ENCODE results near the gene LRP1.

DNA sequence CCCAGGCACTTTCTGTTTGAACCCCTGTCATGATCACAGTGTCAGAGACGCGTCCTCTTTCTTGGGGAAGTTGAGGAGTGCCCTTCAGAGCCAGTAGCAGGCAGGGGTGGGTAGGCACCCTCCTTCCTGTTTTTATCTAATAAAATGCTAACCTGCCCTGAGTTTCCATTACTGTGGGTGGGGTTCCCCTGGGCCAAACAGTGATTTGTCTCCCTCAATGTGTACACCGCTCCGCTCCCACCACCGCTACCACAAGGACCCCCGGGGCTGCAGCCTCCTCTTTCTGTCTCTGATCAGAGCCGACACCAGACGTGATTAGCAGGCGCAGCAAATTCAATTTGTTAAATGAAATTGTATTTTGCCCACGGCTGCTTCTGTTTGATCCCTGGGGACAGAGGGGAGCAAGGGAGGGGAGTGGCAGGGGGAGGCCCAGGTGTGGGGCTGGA, 106.3 kb downstream of the LRP1 start:
- TF ChIP-seq, protein P1, sequence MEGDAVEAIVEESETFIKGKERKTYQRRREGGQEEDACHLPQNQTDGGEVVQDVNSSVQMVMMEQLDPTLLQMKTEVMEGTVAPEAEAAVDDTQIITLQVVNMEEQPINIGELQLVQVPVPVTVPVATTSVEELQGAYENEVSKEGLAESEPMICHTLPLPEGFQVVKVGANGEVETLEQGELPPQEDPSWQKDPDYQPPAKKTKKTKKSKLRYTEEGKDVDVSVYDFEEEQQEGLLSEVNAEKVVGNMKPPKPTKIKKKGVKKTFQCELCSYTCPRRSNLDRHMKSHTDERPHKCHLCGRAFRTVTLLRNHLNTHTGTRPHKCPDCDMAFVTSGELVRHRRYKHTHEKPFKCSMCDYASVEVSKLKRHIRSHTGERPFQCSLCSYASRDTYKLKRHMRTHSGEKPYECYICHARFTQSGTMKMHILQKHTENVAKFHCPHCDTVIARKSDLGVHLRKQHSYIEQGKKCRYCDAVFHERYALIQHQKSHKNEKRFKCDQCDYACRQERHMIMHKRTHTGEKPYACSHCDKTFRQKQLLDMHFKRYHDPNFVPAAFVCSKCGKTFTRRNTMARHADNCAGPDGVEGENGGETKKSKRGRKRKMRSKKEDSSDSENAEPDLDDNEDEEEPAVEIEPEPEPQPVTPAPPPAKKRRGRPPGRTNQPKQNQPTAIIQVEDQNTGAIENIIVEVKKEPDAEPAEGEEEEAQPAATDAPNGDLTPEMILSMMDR (IDR thresholded peaks at IDR 0.05) = no peak
- no peak for TF ChIP-seq POLR2A (IDR thresholded peaks at IDR 0.05)

Data from prostate gland (tissue), 2 donors.